Liver (tissue), 3 donors: ENCODE data around the gene ARHGAP12.

Experiments used
- EGR1 ChIP-seq, 2 donors: IDR thresholded peaks; 2 replicates each; pipeline ENCODE4 v1.6.1; 2016 to 2018; ENCODE audit warnings: antibody characterized with exemption in 2 of 2, low read depth in 2 of 2
- NR2F2 ChIP-seq: IDR thresholded peaks from 2 replicates; pipeline ENCODE4 v1.6.1; 2016; ENCODE audit warnings: antibody characterized with exemption
- RXRA ChIP-seq, 2 donors: IDR thresholded peaks; 2 replicates each; pipeline ENCODE4 v1.6.1; 2017 to 2018; ENCODE audit warnings: antibody characterized with exemption in 2 of 2, mild to moderate bottlenecking in 1 of 2
- SP1 ChIP-seq: IDR thresholded peaks from 2 replicates; pipeline ENCODE4 v1.6.1; 2018; ENCODE audit warnings: antibody characterized with exemption, mild to moderate bottlenecking
- TAF1 ChIP-seq: conservative IDR thresholded peaks from 2 replicates; pipeline ENCODE4 v1.6.1; 2016; ENCODE audit warnings: antibody characterized with exemption, mild to moderate bottlenecking
- TF ChIP-seq, protein P1 (sequence below): fragments of 150-350 bp; IDR thresholded peaks from 2 replicates; pipeline ENCODE4 v1.5.1; 2017; ENCODE audit warnings: improper control_type of control experiment, low read depth, low read length; ENCODE audit not compliant: missing input control
- TF ChIP-seq, protein P2 (sequence below): IDR thresholded peaks from 2 replicates; pipeline ENCODE4 v1.6.1; 2016; ENCODE audit warnings: antibody characterized with exemption
- donor health status: healthy.
- donor health status: healthy.

DNA sequence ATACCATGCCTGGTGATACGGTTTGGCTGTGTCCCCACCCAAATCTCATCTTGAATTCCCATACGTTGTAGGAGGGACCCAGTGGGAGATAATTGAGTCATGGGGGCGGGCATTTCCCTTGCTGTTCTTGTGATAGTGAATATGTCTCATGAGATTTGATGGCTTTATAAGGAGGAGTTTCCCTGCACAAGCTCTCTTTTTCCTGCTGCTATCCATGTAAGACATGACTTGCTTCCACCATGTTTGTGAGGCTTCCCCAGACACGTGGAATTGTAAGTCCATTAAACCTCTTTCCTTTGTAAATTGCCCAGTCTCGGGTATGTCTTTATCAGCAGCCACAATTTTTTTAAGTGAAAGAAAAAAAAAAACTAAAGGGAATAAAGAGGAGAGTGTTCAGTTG, 152.5 kb downstream of the ARHGAP12 start:
- TF ChIP-seq RXRA (IDR thresholded peaks at IDR 0.05) (no peak), EGR1 (IDR thresholded peaks at IDR 0.05; ENCODE audit: low read depth in 2 of 2) (no peak), TAF1 (no peak), SP1 (no peak), NR2F2 (no peak)
- TF ChIP-seq, protein P1, sequence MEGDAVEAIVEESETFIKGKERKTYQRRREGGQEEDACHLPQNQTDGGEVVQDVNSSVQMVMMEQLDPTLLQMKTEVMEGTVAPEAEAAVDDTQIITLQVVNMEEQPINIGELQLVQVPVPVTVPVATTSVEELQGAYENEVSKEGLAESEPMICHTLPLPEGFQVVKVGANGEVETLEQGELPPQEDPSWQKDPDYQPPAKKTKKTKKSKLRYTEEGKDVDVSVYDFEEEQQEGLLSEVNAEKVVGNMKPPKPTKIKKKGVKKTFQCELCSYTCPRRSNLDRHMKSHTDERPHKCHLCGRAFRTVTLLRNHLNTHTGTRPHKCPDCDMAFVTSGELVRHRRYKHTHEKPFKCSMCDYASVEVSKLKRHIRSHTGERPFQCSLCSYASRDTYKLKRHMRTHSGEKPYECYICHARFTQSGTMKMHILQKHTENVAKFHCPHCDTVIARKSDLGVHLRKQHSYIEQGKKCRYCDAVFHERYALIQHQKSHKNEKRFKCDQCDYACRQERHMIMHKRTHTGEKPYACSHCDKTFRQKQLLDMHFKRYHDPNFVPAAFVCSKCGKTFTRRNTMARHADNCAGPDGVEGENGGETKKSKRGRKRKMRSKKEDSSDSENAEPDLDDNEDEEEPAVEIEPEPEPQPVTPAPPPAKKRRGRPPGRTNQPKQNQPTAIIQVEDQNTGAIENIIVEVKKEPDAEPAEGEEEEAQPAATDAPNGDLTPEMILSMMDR = no peak
- TF ChIP-seq, protein P2, sequence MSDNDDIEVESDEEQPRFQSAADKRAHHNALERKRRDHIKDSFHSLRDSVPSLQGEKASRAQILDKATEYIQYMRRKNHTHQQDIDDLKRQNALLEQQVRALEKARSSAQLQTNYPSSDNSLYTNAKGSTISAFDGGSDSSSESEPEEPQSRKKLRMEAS = no peak
